Smooth muscle cell (in vitro differentiated cells): Measurements from ENCODE around the gene FOXI3. TPM values are rescaled to one million over a fixed set of nuclear protein-coding genes. Genes with fewer than 3 reads are reported as not detected.

Source experiments
- DNase-seq: peaks from one replicate; lab custom pipeline; 2025; ENCODE audit not compliant: unreplicated experiment; lab: John Stamatoyannopoulos, UW
- H2AFZ ChIP-seq: fragments of 200-600 bp; sonication (generic); 2 replicates; pipeline ENCODE4 v1.6.0; 2016; ENCODE audit warnings: antibody characterized with exemption, low read depth, mild to moderate bottlenecking
- H3F3A ChIP-seq: fragments of 200-600 bp; sonication (generic); 2 replicates; pipeline ENCODE4 v1.6.0; 2017; ENCODE audit warnings: antibody characterized with exemption, low read depth
- H3K27ac ChIP-seq: fragments of 200-600 bp; sonication (generic); 2 replicates; pipeline ENCODE4 v1.5.1; 2016; ENCODE audit warnings: low read depth, mild to moderate bottlenecking
- H3K27me3 ChIP-seq: fragments of 200-600 bp; sonication (generic); 2 replicates; pipeline ENCODE4 v1.6.1; 2016; ENCODE audit warnings: low read depth, mild to moderate bottlenecking
- H3K36me3 ChIP-seq: fragments of 200-600 bp; sonication (generic); 2 replicates; pipeline ENCODE4 v1.5.1; 2016; ENCODE audit warnings: low read depth
- H3K4me1 ChIP-seq: fragments of 200-600 bp; sonication (generic); 2 replicates; pipeline ENCODE4 v1.5.1; 2016; ENCODE audit warnings: low read depth
- H3K4me2 ChIP-seq: fragments of 200-600 bp; sonication (generic); 2 replicates; pipeline ENCODE4 v1.6.0; 2016; ENCODE audit warnings: mild to moderate bottlenecking
- H3K4me3 ChIP-seq: fragments of 200-600 bp; sonication (generic); 2 replicates; pipeline ENCODE4 v1.5.1; 2016; ENCODE audit warnings: mild to moderate bottlenecking
- H3K79me2 ChIP-seq: fragments of 200-600 bp; sonication (generic); 2 replicates; pipeline ENCODE4 v1.6.0; 2016; ENCODE audit warnings: low read depth, mild to moderate bottlenecking
- H3K9ac ChIP-seq: fragments of 200-600 bp; sonication (generic); 2 replicates; pipeline ENCODE4 v1.6.0; 2016; ENCODE audit warnings: low read depth
- H3K9me3 ChIP-seq: fragments of 200-600 bp; sonication (generic); replicated peaks from 2 replicates; pipeline ENCODE4 v1.5.1; 2016; ENCODE audit warnings: low read depth
- H4K20me1 ChIP-seq: fragments of 200-600 bp; sonication (generic); 2 replicates; pipeline ENCODE4 v1.6.0; 2016; ENCODE audit warnings: low read depth
- WGBS: methylation state at CpG from one replicate; pipeline ENCODE4 v1.1.7; 2016; ENCODE audit warnings: low lambda C conversion rate; 5-methylcytosine and 5-hydroxymethylcytosine counted together
- polyA plus RNA-seq: library from polyadenylated mRNA; unstranded; fragments of >200 nt; fragmentation: Nextera tagmentation; extraction: Ambion mirVana; gene quantifications from 2 replicates; pipeline ENCODE4 v1.2.1, GENCODE V29; 2016
- total RNA-seq: library from RNA; depleted of rRNA; stranded (reverse); fragments of >200 nt; gene quantifications from 2 replicates; pipeline ENCODE4 v1.2.3, GENCODE V29; 2014
- TF ChIP-seq, protein P1 (sequence below): fragments of 200-600 bp; sonication (generic); IDR thresholded peaks from 2 replicates; pipeline ENCODE4 v1.5.1; 2017; ENCODE audit warnings: borderline replicate concordance, mild to moderate bottlenecking, antibody characterized with exemption; ENCODE audit not compliant: insufficient read depth, poor library complexity, severe bottlenecking

The FOXI3 gene
- total and polyA plus RNA-seq, 2 experiments from 2014 or later, result not detected

DNA sequence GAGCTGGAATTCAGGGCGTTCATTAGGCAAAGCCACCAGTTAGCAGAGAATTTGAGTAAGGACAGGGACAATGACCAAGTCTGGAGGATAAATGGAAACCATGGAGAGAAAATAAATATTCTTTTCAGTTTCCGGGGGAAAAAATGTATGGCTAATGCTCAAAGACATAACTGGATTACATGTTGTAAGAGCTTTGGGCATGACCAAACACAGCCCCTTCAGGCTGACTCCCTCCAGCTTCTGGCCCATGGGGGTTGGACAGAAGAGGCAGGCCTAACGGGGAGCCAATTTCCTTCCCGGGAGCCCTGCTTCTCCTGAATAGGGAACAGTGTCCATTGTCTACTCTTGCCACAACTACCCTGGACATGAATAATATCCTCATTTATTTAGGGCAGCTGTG is 39.5 kb upstream of the FOXI3 start:
- H4K20me1 ChIP-seq, result no peaks in the 10 kb centered on the region
- TF ChIP-seq, protein P1, sequence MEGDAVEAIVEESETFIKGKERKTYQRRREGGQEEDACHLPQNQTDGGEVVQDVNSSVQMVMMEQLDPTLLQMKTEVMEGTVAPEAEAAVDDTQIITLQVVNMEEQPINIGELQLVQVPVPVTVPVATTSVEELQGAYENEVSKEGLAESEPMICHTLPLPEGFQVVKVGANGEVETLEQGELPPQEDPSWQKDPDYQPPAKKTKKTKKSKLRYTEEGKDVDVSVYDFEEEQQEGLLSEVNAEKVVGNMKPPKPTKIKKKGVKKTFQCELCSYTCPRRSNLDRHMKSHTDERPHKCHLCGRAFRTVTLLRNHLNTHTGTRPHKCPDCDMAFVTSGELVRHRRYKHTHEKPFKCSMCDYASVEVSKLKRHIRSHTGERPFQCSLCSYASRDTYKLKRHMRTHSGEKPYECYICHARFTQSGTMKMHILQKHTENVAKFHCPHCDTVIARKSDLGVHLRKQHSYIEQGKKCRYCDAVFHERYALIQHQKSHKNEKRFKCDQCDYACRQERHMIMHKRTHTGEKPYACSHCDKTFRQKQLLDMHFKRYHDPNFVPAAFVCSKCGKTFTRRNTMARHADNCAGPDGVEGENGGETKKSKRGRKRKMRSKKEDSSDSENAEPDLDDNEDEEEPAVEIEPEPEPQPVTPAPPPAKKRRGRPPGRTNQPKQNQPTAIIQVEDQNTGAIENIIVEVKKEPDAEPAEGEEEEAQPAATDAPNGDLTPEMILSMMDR, result no peak
- H3K4me1 ChIP-seq, result no peaks in the 10 kb centered on the region
- no peak for DNase-seq
- no peak overlapping the region for H3K4me3 ChIP-seq
- H3K36me3 ChIP-seq, result no peaks in the 10 kb centered on the region
- H3K4me2 ChIP-seq, result no peak overlapping the region
- H3F3A ChIP-seq, result no peaks in the 10 kb centered on the region
- WGBS, result 84% methylated on average over 4 of the region's 4 CpGs
- H2AFZ ChIP-seq, result no peak overlapping the region
- H3K9ac ChIP-seq, result no peak overlapping the region
- no peaks in the 10 kb centered on the region for H3K9me3 ChIP-seq
- no peak overlapping the region for H3K27ac ChIP-seq
- H3K27me3 ChIP-seq, result no peaks in the 10 kb centered on the region
- no peaks in the 10 kb centered on the region for H3K79me2 ChIP-seq

DNA sequence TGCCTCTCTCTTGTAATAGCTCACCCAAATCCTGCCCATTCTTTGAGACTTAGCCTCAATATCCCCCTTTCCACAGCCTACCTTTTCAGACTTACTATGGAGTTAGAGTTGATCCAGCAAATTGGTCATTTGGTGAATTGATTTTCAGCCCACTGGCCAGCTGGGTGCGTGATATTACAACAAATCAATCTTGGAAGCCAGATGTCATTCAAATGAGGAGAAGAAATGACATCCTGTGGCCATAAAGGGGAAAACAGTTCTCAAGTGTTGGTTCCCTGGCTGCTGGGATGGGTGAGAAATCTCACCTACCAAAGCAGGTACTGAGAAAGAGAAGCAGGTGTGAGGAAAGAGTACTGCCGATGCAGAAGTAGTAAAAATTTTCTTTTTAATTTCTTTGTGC is 36.7 kb upstream of the FOXI3 start:
- Histone ChIP-seq H3F3A (no peaks in the 10 kb centered on the region), H3K36me3 (no peaks in the 10 kb centered on the region), H3K9ac (no peak overlapping the region), H3K9me3 (no peaks in the 10 kb centered on the region), H3K79me2 (no peaks in the 10 kb centered on the region), H3K4me1 (no peaks in the 10 kb centered on the region), H2AFZ (no peak overlapping the region), H3K4me2 (no peak overlapping the region), H3K27me3 (no peaks in the 10 kb centered on the region), H4K20me1 (no peaks in the 10 kb centered on the region), H3K4me3 (no peak overlapping the region), H3K27ac (no peak overlapping the region)
- no peak for DNase-seq
- TF ChIP-seq, protein P1, result no peak
- WGBS, result 92% methylated on average over 2 of the region's 2 CpGs

DNA sequence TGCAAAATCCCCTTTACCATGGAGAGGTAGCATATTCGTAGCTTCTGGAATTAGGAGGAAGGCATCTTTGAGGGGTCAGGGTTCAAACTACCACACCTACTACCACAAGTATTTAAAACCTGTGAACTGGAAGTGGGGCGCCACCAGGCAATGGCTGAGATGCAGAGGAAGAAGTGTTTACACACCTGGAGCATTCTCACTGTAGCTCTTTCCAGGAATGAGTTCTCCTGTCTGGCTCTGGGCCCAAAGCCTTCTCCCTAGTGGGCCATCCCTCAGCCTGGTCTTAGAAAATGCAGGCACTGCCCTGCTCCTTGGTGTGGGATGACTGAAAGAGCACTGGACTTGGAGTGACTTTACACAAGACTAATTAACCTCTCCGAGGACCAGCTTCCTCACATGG is 30.7 kb upstream of the FOXI3 start:
- Histone ChIP-seq H3K9me3 (no peaks in the 10 kb centered on the region), H3K79me2 (no peaks in the 10 kb centered on the region), H3K4me1 (no peaks in the 10 kb centered on the region), H3K27me3 (no peaks in the 10 kb centered on the region), H3K4me2 (no peak overlapping the region), H2AFZ (no peak overlapping the region), H3K27ac (no peak overlapping the region), H3K4me3 (no peak overlapping the region), H3K36me3 (no peaks in the 10 kb centered on the region), H4K20me1 (no peaks in the 10 kb centered on the region), H3F3A (no peaks in the 10 kb centered on the region), H3K9ac (no peak overlapping the region)
- 85% methylated on average over 3 of the region's 3 CpGs for WGBS
- TF ChIP-seq, protein P1, result no peak
- no peak for DNase-seq

DNA sequence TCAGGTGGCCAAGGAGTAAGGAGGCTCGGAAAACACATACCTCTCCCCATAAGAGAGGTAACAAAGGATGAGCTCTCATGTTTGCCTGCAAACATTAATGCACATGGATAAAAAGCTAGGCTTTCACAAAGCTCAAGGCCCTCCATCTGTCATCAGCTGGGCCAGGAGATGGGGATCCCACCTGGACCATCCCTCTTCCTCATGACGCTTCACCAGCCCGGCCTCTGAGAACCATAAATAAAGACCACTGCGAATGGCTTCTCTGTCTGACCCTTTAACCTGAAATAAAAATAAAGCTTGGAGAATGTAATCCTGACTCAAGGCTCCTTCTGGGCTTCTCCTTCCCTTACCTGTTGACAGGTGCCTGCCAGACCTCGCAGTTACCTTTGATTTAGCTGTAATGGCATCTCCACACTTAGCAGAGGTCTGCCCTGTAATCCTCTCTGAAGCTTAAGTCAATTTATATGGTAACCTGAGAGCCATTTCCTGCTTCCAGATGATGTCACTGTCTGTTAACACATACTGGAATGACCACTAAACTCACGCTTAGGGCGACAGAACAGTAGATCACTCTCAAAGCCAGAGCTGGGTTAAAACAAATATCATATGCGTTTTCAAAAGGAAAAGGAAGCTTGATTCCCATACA is 29.3 kb upstream of the FOXI3 start:
- H3K27ac ChIP-seq, result no peak overlapping the region
- WGBS, result 52% methylated on average over 8 of the region's 8 CpGs

More for the DNA sequence above, 29.3 kb upstream of the FOXI3 start:
- Histone ChIP-seq H3K4me3 (no peak overlapping the region), H3K27me3 (no peaks in the 10 kb centered on the region), H3K4me1 (no peaks in the 10 kb centered on the region), H4K20me1 (no peaks in the 10 kb centered on the region), H3K36me3 (no peaks in the 10 kb centered on the region), H3K9ac (no peak overlapping the region), H3K79me2 (no peaks in the 10 kb centered on the region), H3F3A (no peaks in the 10 kb centered on the region), H3K9me3 (no peaks in the 10 kb centered on the region), H3K4me2 (no peak overlapping the region), H2AFZ (no peak overlapping the region)
- TF ChIP-seq, protein P1, result no peak
- DNase-seq, result no peak
